NCI-H748 (cell line): ENCODE results near the gene USP5.

Experiments used
- DNase-seq: peaks from one replicate; lab custom pipeline; 2025; ENCODE audit not compliant: unreplicated experiment; lab: John Stamatoyannopoulos, UW

USP5 gene

GRCh38 chr12:6840761-6841515, 11.0 kb upstream of the USP5 start, which contains the start of gene GNB3:
TSS of gene GNB3 (plus strand) at chr12:6840925. CDS start at chr12:6841288, 363 bp downstream.
- DNase-seq, result no peak

- DNase-seq, result no peak
Observed at GRCh38 chr12:6842075-6842474, 9.9 kb upstream of the USP5 start.

DNA sequence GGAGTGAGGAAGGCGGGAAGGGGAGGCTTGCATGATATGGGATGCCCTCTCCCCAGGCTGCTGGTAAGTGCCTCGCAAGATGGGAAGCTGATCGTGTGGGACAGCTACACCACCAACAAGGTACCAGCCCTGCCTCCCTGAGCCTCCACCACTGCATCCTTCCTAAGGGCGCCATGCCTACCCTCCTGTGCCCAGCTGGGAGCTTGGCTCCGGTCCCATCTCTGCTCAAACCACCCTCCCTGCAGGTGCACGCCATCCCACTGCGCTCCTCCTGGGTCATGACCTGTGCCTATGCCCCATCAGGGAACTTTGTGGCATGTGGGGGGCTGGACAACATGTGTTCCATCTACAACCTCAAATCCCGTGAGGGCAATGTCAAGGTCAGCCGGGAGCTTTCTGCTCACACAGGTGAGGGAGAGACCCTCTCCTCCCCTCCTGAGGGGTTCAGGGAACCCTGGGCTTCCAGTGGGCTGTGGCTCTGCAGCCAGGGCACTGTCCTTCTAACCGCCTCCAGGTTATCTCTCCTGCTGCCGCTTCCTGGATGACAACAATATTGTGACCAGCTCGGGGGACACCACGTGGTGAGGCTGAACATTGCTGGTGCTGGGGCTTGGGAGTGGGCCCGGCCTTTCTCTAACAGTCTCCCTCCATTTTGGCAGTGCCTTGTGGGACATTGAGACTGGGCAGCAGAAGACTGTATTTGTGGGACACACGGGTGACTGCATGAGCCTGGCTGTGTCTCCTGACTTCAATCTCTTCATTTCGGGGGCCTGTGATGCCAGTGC, 8.6 kb upstream of the USP5 start:
- no peak for DNase-seq

GRCh38 chr12:6845395-6845794, 6.6 kb upstream of the USP5 start:
- DNase-seq, result no peak

DNA sequence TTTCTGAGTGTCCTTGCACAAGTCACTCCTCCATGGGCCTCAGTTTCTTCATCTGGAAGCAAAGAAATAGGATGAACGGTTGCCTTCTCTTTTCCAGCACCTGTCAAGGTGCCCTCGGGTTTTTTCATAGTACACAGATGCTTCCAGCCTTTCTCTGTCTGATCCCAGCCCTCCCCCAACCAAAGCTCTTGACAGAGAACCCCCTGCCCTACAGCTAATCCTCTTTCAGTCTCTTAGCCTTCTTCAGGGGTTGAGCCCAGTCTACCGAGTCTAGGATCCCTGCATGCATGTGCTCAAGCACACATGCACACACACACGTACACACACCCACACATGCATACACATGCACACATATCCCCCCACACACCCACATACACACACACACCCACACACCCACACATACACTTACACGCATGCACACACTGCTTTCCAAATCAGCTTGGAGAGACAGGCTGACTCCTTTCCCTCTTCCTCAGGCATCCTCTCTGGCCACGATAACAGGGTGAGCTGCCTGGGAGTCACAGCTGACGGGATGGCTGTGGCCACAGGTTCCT, 5.6 kb upstream of the USP5 start:
- DNase-seq, result no peak

GRCh38 chr12:6847676-6848075, 4.3 kb upstream of the USP5 start:
- DNase-seq, result no peak

GRCh38 chr12:6849427-6849826, 2.5 kb upstream of the USP5 start:
- DNase-seq, result no peak

DNA sequence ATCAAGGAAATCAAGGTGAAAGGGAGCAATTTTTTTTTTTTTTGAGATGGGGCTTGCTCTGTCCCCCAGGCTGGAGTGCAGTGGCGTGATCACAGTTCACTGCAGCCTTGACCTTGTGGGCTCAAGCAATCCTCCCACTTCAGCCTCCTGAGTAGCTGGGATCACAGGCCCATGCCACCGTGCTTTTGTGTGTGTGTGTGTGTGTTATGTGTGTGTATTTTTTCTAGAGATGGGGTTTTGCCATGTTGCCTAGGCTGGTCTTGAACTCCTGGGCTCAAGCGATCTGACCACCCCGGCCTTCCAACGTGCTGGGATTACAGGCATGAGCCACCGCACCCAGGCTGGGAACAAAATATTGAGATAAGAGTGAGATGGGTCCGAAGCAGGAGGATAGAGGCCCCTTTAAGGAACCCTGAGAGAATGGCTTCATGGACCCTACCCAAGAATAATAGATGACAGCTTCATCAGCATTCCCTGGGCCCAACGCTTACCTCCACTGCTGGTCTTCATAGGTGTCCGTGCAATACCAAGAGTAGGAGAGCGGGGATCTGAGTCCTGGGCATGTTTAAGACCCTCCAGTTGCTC, 1.9 kb upstream of the USP5 start:
- no peak for DNase-seq

- no peak for DNase-seq
Observed at GRCh38 chr12:6850796-6851152, 1.2 kb upstream of the USP5 start.

GRCh38 chr12:6851153-6851920, 613 bp upstream of the USP5 start, which contains the start of gene CDCA3:
TSS of gene CDCA3 (minus strand) at chr12:6851286. CDS start at chr12:6850952, 334 bp downstream.
- DNase-seq, result peak; percentile 98

GRCh38 chr12:6852651-6853354, 853 bp downstream of the USP5 start:
- peak; percentile 40 for DNase-seq

DNA sequence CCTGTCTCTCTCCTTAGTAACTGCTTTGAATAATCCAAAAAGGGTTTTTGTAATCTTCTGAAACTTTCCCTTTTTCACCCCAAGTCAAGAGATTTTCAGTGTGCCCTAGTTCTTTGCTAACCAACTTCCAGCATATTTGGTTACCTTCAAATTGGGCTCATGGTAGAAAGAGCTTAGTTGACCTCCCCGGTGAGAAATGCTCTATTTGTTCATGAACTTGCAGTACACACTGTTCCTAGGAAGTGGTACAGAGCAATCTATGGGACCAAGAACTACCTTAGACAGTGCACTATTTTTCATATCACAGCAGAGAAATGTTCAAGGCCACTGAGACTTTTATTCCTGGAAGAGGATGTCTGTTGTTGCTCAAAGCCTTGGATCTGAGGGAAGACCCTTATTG, 1.7 kb downstream of the USP5 start:
- DNase-seq, result no peak

- DNase-seq, result no peak
Observed at GRCh38 chr12:6854036-6854435, 2.1 kb downstream of the USP5 start.

GRCh38 chr12:6855322-6855721, 3.4 kb downstream of the USP5 start:
- DNase-seq, result no peak

DNA sequence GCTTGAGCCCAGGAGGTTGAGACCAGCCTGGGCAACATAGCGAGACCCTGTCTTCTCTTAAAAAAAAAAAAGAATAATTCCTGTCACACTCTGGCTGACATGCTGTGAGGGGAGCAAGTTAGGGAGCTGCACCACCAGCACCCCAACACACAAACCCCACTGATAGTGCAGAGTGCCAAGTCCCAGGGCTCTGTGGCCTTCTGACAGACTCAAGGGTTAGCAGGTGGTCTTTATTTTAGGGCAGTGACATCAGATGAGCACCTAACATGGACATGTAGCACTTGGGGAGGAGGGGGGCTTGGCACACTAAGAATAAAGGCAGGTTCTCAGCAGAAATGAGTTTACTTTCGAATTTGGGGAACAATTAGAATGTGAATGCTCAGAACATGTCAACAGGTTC, 6.8 kb downstream of the USP5 start:
- DNase-seq, result no peak

GRCh38 chr12:6860116-6860515, 8.2 kb downstream of the USP5 start:
- no peak for DNase-seq

DNA sequence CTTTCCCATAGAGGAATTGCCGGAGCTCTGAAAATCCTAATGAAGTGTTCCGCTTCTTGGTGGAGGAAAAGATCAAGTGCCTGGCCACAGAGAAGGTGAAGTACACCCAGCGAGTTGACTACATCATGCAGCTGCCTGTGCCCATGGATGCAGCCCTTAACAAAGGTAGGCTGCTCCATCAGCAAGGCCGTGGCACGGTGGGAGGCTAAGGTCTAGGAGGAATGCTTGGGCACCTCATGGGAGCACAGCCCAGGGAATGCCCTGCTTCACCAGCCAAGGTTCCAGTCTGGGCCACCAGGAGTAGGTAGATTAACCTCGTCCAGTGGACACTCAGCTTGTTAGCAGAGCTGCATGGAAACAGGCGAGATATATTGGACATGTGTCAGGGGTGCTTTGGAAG, 9.0 kb downstream of the USP5 start:
- DNase-seq, result no peak

DNA sequence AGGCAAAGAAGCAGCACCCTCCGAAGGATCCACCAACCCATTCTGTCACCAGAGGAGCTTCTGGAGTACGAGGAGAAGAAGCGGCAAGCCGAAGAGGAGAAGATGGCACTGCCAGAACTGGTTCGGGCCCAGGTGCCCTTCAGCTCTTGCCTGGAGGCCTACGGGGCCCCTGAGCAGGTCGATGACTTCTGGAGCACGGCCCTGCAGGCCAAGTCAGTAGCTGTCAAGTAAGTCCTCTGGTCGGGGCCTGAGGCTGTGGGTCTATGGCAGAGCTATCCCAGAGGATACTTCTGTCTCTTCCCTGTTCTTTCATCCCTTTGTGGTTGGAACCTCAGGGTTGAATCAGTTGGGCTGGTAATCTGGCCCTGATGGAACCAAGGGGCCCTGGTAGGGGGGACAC, 9.4 kb downstream of the USP5 start:
- DNase-seq, result no peak

GRCh38 chr12:6863033-6863432, 11.1 kb downstream of the USP5 start:
- no peak for DNase-seq

DNA sequence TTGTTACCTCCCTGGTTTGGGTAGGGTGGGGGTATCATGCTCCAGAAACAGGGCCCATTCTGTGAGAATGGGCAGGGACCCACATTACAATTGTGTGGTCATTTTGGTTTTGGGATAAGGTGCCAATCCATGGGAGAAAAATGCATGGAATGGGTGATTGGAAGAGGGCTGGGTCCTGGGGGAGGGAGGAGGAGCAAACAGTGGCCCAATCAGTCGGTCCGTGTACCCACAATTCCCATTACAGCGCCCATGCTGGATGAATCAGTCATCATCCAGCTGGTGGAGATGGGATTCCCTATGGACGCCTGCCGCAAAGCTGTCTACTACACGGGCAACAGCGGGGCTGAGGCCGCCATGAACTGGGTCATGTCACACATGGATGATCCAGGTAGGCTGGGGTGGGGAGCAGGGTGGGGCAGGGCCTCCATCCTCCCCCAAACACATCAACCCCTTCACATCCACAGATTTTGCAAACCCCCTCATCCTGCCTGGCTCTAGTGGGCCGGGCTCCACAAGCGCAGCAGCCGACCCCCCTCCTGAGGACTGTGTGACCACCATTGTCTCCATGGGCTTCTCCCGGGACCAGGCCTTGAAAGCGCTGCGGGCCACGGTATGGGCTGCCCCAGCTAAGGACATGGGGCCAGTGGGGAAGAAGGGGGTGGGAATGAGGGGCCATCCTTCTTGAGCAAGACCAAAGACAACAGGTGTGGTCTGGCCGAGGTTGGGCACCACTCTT, 11.8 kb downstream of the USP5 start:
- DNase-seq, result no peak
